Activated gamma-delta T cell (primary cell): Measurements from ENCODE around the gene WBP4.

Source experiments
- DNase-seq: peaks from one replicate; lab custom pipeline; 2025; lab: John Stamatoyannopoulos, UW

The WBP4 gene

DNA sequence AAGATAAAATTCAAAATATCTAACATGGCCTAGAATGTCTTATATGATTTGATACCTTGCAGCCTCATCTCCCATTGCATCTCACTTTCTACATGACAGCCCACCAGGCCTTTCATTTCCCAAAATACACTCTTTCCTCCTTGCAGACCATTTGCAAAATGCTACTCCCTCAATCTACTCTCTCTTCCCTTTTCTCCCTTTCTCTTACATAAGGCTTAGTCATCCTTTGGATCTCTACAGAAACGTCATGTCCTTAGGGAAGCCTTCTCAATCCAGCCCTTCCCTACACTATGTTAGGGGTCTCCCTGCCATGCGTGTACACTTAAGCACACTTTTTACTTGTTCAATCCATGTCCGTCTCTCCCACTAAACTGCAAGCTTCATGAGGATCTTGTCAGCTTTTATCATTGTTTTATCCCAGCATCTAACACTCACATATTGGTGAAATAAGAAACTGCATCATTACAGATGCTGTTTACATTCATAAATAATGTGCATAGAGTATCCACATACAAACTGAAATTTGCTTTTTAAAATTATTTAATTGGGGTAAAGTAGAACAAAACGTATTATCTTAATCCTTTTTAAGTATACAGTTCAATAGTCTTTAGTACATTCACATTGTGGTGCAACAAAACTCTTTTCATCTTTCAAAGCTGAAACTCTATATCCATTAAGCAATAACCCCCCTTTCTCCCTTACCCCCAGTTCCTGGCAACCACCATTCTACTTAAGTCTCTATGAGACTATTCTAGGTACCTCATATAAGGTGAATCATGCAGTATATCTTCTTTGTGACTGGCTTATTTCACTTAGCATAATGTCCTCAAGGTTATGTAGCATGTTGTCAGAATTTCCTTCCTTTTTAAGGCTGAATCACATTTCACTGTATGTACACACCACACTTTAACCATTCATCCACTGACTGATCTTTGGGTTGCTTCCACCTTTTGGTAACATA is 11.5 kb upstream of the WBP4 start:
- no peak for DNase-seq

- DNase-seq, result no peak
Measured at GRCh38 chr13:41052441-41052840, 8.9 kb upstream of the WBP4 start.

- no peak for DNase-seq
Measured at GRCh38 chr13:41053384-41053826, 7.9 kb upstream of the WBP4 start.

DNA sequence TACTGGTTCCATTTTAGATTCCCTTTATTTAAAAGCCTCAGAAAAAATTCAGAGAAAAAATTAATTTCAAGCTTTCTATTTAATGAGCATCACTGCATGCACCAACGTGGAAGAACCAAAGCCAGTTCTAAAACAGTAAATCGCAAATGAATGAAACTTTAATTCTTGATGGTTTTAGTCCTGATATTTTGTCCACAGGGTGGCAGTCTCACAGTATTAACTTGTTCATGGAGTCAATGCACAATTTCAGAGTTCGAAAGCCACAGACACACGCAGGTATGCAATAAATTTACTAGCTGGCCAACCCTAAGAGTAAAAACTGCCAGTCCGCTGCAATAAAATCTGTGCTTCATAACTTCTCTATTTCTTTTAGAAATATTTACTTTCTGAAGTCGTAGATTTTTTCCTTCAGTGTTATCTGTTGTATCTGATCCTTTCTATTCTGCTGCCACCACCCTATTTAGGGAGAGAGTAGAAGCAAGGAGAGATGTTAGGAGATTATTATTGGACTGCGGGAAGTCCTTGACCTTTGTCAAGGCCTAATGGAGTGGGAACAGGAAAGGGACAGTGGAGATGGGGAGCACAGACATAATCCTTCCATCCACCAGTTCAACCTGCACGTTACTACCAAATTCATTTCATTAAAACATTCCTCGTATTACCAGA is 7.0 kb upstream of the WBP4 start:
- no peak for DNase-seq

- DNase-seq, result no peak
Measured at GRCh38 chr13:41054919-41055619, 6.2 kb upstream of the WBP4 start.

GRCh38 chr13:41056194-41056593 is 5.1 kb upstream of the WBP4 start:
- no peak for DNase-seq

DNA sequence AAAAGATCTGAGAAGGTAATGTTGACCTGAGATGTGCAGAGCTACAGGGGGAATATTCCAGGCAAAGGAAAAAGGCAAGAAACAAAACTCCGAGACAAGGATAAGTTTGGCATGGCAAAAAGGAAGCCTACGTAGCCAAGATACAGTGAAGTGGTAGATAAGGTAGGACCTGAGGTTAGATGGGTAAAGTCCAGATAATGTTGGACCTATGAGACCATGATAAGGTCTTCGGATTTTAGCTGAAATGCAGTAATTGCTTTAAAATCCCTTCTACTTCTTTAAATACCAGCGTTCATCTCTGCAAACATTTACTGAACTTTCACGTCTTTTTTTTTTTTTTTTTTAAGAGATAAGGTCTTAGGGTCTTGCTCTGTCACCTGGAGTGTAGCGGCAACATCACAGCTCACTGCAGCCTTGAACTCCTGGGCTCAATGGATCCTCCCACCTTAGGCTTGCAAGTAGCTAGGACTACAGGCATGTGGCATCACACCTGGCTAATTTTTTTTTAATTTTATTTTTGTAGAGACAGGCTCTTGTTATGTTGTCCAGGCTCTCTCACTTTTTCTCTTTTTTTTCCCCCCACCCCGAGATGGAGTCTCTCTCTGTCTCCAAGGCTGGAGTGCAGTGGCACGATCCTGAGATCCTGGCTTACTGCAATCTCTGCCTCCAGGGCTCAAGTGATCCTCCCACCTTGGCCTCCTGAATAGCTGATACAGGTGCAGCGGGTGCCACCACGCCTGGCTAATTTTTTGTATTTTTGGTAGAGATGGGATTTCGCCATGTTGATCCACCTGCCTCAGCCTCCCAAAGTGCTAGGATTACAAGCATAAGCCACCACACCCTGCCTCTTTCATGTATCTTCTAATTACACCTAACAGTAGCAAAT is 4.2 kb upstream of the WBP4 start:
- no peak for DNase-seq

GRCh38 chr13:41058295-41059070 is 2.8 kb upstream of the WBP4 start:
- no peak for DNase-seq

GRCh38 chr13:41059456-41060081 is 1.7 kb upstream of the WBP4 start:
- no peak for DNase-seq

- DNase-seq, result peak; percentile 55
Measured at GRCh38 chr13:41060082-41060723, 1.1 kb upstream of the WBP4 start.

DNA sequence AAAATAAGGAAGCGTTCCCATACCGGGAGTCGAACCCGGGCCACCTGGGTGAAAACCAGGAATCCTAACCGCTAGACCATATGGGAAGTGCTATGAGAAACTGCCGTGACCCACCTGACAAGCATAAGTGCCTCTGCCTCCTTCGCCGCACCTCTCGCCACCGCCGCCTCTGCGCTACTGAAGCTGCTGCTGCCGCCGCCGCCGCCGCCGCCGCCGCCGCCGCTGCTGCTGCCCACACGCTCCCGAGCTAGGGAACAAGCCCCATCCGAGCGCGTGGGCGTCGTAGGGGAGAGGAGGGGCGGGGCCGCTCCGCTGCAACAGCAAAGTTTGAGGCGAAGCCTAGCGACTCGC is 610 bp upstream of the WBP4 start:
- peak; percentile 75 for DNase-seq

- DNase-seq, result no peak
Measured at GRCh38 chr13:41061914-41062837, 867 bp downstream of the WBP4 start.

GRCh38 chr13:41064493-41064892 is 3.2 kb downstream of the WBP4 start:
- no peak for DNase-seq

DNA sequence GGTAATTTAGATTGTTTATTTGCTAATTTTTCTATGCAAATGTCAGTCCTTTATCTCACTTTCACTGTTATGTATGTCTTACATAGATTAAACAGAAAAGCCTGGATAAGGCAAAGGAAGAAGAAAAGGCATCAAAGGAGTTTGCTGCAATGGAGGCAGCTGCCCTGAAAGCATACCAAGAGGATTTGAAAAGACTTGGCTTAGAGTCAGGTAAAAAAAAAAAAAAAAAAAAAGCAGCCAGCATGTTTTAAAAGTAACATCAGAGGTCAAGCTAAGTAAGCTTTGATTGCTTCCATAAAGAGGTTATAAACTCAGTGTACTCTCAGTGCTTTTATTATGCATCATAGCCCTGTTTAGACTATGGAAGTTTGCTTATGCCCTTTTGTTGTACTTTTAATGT is 3.8 kb downstream of the WBP4 start:
- DNase-seq, result no peak

DNA sequence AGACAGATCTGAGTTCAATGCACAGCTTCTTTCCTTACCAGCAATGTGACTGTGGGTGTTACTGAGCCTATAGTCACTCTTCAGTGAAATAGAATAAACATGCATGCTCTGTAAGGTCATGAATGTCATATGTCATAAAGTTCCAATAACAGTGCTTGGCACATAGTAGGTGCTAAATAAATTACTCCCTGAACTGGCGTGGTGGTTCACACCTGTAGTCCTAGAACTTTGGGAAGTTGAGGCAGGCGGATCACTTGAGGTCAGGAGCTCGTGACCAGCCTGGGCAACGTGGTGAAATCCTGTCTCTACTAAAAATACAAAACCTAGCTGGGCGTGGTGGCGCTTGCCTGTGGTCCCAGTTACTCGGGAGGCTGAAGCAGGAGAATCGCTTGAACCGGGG is 13.2 kb downstream of the WBP4 start:
- DNase-seq, result no peak

- no peak for DNase-seq
Measured at GRCh38 chr13:41075034-41075433, 13.7 kb downstream of the WBP4 start.

- no peak for DNase-seq
Measured at GRCh38 chr13:41075485-41075884, 14.2 kb downstream of the WBP4 start.

DNA sequence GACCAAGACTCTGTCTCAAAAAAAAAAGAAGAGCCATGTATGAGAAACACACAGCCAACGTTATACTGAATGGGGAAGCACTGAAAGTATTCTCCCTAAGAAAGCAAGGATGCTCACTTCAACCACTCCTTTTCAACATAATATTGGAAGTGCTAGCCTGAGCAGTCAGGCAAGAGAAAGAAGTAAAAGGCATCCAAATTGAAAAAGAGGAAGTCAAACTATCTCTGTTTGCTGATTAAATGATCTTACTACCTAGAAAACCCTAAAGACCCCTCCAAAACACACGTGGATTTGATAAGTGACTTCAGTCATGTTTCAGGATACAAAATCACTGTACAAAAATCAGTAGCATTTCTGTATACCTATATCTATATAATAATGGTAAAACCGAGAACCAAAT is 16.2 kb downstream of the WBP4 start:
- DNase-seq, result no peak

DNA sequence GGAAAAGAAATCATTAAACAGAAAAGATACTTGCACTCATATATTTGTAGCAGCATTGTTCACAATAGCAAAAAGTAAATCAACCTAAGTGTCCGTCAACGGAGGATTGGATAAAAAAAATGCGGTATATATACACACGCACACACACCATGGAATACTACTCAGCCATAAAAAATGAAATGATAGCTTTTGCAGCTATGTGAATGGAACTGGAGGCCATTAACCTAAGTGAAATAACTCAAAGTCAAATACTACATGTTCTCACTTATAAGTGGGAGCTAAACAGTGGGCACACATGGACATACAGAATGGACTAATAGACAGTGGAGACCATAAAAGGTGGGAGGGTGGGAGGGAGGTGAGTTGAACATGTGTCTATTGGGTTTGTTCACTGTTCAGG is 18.4 kb downstream of the WBP4 start:
- no peak for DNase-seq
